ENCODE data around the gene SORCS1.

SORCS1 gene

GRCh38 chr10:107059068-107059804 is 105.3 kb downstream of the SORCS1 start:
- DNase-seq (ENCODE audit: low read depth), result no peak
- H3K4me3 ChIP-seq (ENCODE audit: low read depth, low read length), result no peak overlapping the region
- no peak for TF ChIP-seq MYC (IDR thresholded peaks at IDR 0.05; ENCODE audit: low read depth, low read length)
- TF ChIP-seq MAX (IDR thresholded peaks at IDR 0.05; ENCODE audit: low read depth, low read length), result no peak
- no peak for TF ChIP-seq POLR2A (IDR thresholded peaks at IDR 0.05; ENCODE audit: extremely low read depth, insufficient read length)
- TF ChIP-seq CTCF (IDR thresholded peaks at IDR 0.05; ENCODE audit: low read depth, low read length), result no peak

- no peak for TF ChIP-seq MAX (IDR thresholded peaks at IDR 0.05; ENCODE audit: low read depth, low read length)
- TF ChIP-seq CTCF (IDR thresholded peaks at IDR 0.05; ENCODE audit: low read depth, low read length), result no peak
- no peak for TF ChIP-seq POLR2A (IDR thresholded peaks at IDR 0.05; ENCODE audit: extremely low read depth, insufficient read length)
- TF ChIP-seq MYC (IDR thresholded peaks at IDR 0.05; ENCODE audit: low read depth, low read length), result no peak
- no peak overlapping the region for H3K4me3 ChIP-seq (ENCODE audit: low read depth, low read length)
- no peak for DNase-seq (ENCODE audit: low read depth)
These were observed 106.2 kb downstream of the SORCS1 start for GRCh38 chr10:107058331-107058730.

GRCh38 chr10:107056182-107056581 is 108.3 kb downstream of the SORCS1 start:
- H3K4me3 ChIP-seq (ENCODE audit: low read depth, low read length), result no peak overlapping the region
- DNase-seq (ENCODE audit: low read depth), result no peak
- no peak for TF ChIP-seq POLR2A (IDR thresholded peaks at IDR 0.05; ENCODE audit: extremely low read depth, insufficient read length)
- no peak for TF ChIP-seq MAX (IDR thresholded peaks at IDR 0.05; ENCODE audit: low read depth, low read length)
- no peak for TF ChIP-seq MYC (IDR thresholded peaks at IDR 0.05; ENCODE audit: low read depth, low read length)
- no peak for TF ChIP-seq CTCF (IDR thresholded peaks at IDR 0.05; ENCODE audit: low read depth, low read length)

GRCh38 chr10:107054469-107055156 is 109.9 kb downstream of the SORCS1 start:
- DNase-seq (ENCODE audit: low read depth), result no peak
- no peak overlapping the region for H3K4me3 ChIP-seq (ENCODE audit: low read depth, low read length)
- no peak for TF ChIP-seq CTCF (IDR thresholded peaks at IDR 0.05; ENCODE audit: low read depth, low read length)
- no peak for TF ChIP-seq MYC (IDR thresholded peaks at IDR 0.05; ENCODE audit: low read depth, low read length)
- TF ChIP-seq POLR2A (IDR thresholded peaks at IDR 0.05; ENCODE audit: extremely low read depth, insufficient read length), result no peak
- no peak for TF ChIP-seq MAX (IDR thresholded peaks at IDR 0.05; ENCODE audit: low read depth, low read length)

- H3K4me3 ChIP-seq (ENCODE audit: low read depth, low read length), result no peak overlapping the region
- DNase-seq (ENCODE audit: low read depth), result no peak
- TF ChIP-seq MYC (IDR thresholded peaks at IDR 0.05; ENCODE audit: low read depth, low read length), result no peak
- TF ChIP-seq CTCF (IDR thresholded peaks at IDR 0.05; ENCODE audit: low read depth, low read length), result no peak
- no peak for TF ChIP-seq POLR2A (IDR thresholded peaks at IDR 0.05; ENCODE audit: extremely low read depth, insufficient read length)
- no peak for TF ChIP-seq MAX (IDR thresholded peaks at IDR 0.05; ENCODE audit: low read depth, low read length)
These were observed 112.7 kb downstream of the SORCS1 start for GRCh38 chr10:107051769-107052168.

Measured in NB4 (cell line).